GM19455 (cell line): ENCODE measurements around the gene CIZ1.
"Not testable (repeated sequence)": the region's sequence is repeated elsewhere in the genome, so short reads cannot be mapped to it uniquely, and the experiment has no call there.

Experiments used
- ATAC-seq: cut with Tn5 transposase; IDR thresholded peaks from one replicate; pipeline ENCODE4 v1.9.1; 2021; ENCODE audit not compliant: unreplicated experiment

Gene CIZ1

GRCh38 chr9:128192601-128193371 lies 1.4 kb upstream of the CIZ1 start:
- ATAC-seq = no peak

GRCh38 chr9:128190516-128191405 lies 611 bp downstream of the CIZ1 start:
- peak; percentile 10 for ATAC-seq

- ATAC-seq = no peak
Observed at GRCh38 chr9:128190013-128190412, 1.4 kb downstream of the CIZ1 start.

GRCh38 chr9:128188209-128188608 lies 3.2 kb downstream of the CIZ1 start:
- no peak for ATAC-seq

- ATAC-seq = no peak
Observed at GRCh38 chr9:128187361-128187760, 4.0 kb downstream of the CIZ1 start.

GRCh38 chr9:128185979-128186965 lies 5.1 kb downstream of the CIZ1 start:
- ATAC-seq = no peak

GRCh38 chr9:128182893-128183588 lies 8.3 kb downstream of the CIZ1 start:
- no peak for ATAC-seq

- not testable (repeated sequence) for ATAC-seq
Observed at GRCh38 chr9:128181480-128181879, 9.9 kb downstream of the CIZ1 start.

- no peak for ATAC-seq
Observed at GRCh38 chr9:128180447-128180846, 10.9 kb downstream of the CIZ1 start.

- ATAC-seq = no peak
Observed at GRCh38 chr9:128180001-128180400, 11.4 kb downstream of the CIZ1 start.

GRCh38 chr9:128178806-128179431 lies 12.5 kb downstream of the CIZ1 start:
- ATAC-seq = no peak

GRCh38 chr9:128175726-128176125 lies 15.6 kb downstream of the CIZ1 start:
- no peak for ATAC-seq

- no peak for ATAC-seq
Observed at GRCh38 chr9:128175102-128175563, 16.2 kb downstream of the CIZ1 start.

GRCh38 chr9:128174062-128174461 lies 17.3 kb downstream of the CIZ1 start:
- no peak for ATAC-seq

GRCh38 chr9:128169925-128170324 lies 21.4 kb downstream of the CIZ1 start:
- no peak for ATAC-seq

- no peak for ATAC-seq
Observed at GRCh38 chr9:128169492-128169891, 21.9 kb downstream of the CIZ1 start.

- no peak for ATAC-seq
Observed at GRCh38 chr9:128168731-128169308, 22.6 kb downstream of the CIZ1 start.

- ATAC-seq = no peak
Observed at GRCh38 chr9:128167209-128167608, 24.2 kb downstream of the CIZ1 start.

GRCh38 chr9:128166169-128166568 lies 25.2 kb downstream of the CIZ1 start:
- no peak for ATAC-seq
